Esophagus (tissue), 2 donors: Measurements from ENCODE around the gene PIK3C2A. TPM values are rescaled to one million over a fixed set of nuclear protein-coding genes. Genes with fewer than 3 reads are reported as not detected.
"Not testable (repeated sequence)": the region's sequence is repeated elsewhere in the genome, so short reads cannot be mapped to it uniquely, and the experiment has no call there.

ENCODE experiments used
- H3K27ac ChIP-seq, 2 donors: one replicate each; pipeline ENCODE4 v1.5.1; 2013; ENCODE audit warnings: low read depth in 2 of 2, mild to moderate bottlenecking in 2 of 2, inconsistent platforms in 1 of 2, low read length in 1 of 2, moderate library complexity in 1 of 2
- H3K27me3 ChIP-seq, 2 donors: one replicate each; pipeline ENCODE4 v1.6.1; 2013; ENCODE audit warnings: low read length in 2 of 2, control low read depth in 1 of 2, mild to moderate bottlenecking in 1 of 2; ENCODE audit not compliant: insufficient read depth in 2 of 2, control insufficient read depth in 1 of 2
- H3K36me3 ChIP-seq, 2 donors: one replicate each; pipeline ENCODE4 v1.6.1; 2013; ENCODE audit warnings: low read length in 1 of 2; ENCODE audit not compliant: control insufficient read depth in 2 of 2, insufficient read depth in 2 of 2
- H3K4me1 ChIP-seq, 2 donors: one replicate each; pipeline ENCODE4 v1.6.1; 2013; ENCODE audit warnings: low read length in 1 of 2; ENCODE audit not compliant: control insufficient read depth in 2 of 2, insufficient read depth in 2 of 2
- H3K4me3 ChIP-seq, 2 donors: one replicate each; pipeline ENCODE4 v1.5.1; 2013; ENCODE audit warnings: low read length in 2 of 2, mild to moderate bottlenecking in 2 of 2, low read depth in 1 of 2, moderate library complexity in 1 of 2
- H3K9me3 ChIP-seq, 2 donors: one replicate each; pipeline ENCODE4 v1.6.1; 2013; ENCODE audit warnings: mild to moderate bottlenecking in 2 of 2, low read depth in 1 of 2, low read length in 1 of 2, moderate library complexity in 1 of 2; ENCODE audit not compliant: control insufficient read depth in 2 of 2, insufficient read depth in 1 of 2
- WGBS, 2 donors: extraction: QIAGEN DNeasy Blood & Tissue Kit; methylation state at CpG; one replicate each; pipeline ENCODE4 v1.1.7; 2013; 5-methylcytosine and 5-hydroxymethylcytosine counted together
- polyA plus RNA-seq, 2 donors: library from polyadenylated mRNA; stranded (reverse); fragments of 200-250 nt; gene quantifications; one replicate each; pipeline ENCODE4 v1.2.3, GENCODE V29; 2013
- donor health status: healthy with polysubstance abuse.
- donor health status: Bipolar disorder and iron deficiency.

Gene PIK3C2A
- polyA plus RNA-seq, result 1 to 10 TPM; 5.6 to 6.5 TPM

- H3K9me3 ChIP-seq, result no peaks in the 10 kb centered on the region
- no peaks in the 10 kb centered on the region for H3K36me3 ChIP-seq
- peak within 1 kb of the TSS; percentile 81 to 92 for H3K4me3 ChIP-seq
- no peaks in the 10 kb centered on the region for H3K4me1 ChIP-seq
- H3K27ac ChIP-seq, result peak within 1 kb of the TSS; percentile 93 to 97
- no peaks in the 10 kb centered on the region for H3K27me3 ChIP-seq
- 0 to 1% methylated on average over 60 to 72 of the region's 72 CpGs for WGBS, 2 donors
These were observed at the start of gene PIK3C2A for GRCh38 chr11:17207317-17208256. Gene PIK3C2A, minus strand, starts transcription at chr11:17207986. Its CDS starts 38,245 bp downstream, at chr11:17169741.

GRCh38 chr11:17257196-17257595 lies 49.4 kb upstream of the PIK3C2A start:
- peak overlapping the region in 1 of 2 donors; percentile 0 for H3K27ac ChIP-seq
- no peaks in the 10 kb centered on the region for H3K9me3 ChIP-seq
- 47 to 77% methylated on average over 1 of the region's 1 CpG for WGBS, 2 donors
- no peaks in the 10 kb centered on the region for H3K4me1 ChIP-seq
- H3K4me3 ChIP-seq, result no peak overlapping the region
- H3K36me3 ChIP-seq, result no peaks in the 10 kb centered on the region
- H3K27me3 ChIP-seq, result no peaks in the 10 kb centered on the region

- peak overlapping the region in 1 of 2 donors; percentile 0 for H3K27ac ChIP-seq
- no peaks in the 10 kb centered on the region for H3K4me1 ChIP-seq
- no peaks in the 10 kb centered on the region for H3K9me3 ChIP-seq
- H3K36me3 ChIP-seq, result no peaks in the 10 kb centered on the region
- WGBS, 2 donors, result 69 to 76% methylated on average over 3 of the region's 3 CpGs
- H3K27me3 ChIP-seq, result no peaks in the 10 kb centered on the region
- H3K4me3 ChIP-seq, result no peak overlapping the region
These were observed 48.7 kb upstream of the PIK3C2A start for GRCh38 chr11:17256512-17256911.

- Histone ChIP-seq H3K9me3 (no peaks in the 10 kb centered on the region), H3K36me3 (no peaks in the 10 kb centered on the region), H3K27ac (no peak overlapping the region), H3K27me3 (no peaks in the 10 kb centered on the region), H3K4me1 (no peaks in the 10 kb centered on the region), H3K4me3 (no peak overlapping the region)
- 68 to 74% methylated on average over 4 of the region's 4 CpGs for WGBS, 2 donors
These were observed 44.9 kb upstream of the PIK3C2A start for GRCh38 chr11:17252704-17253103.

- no peaks in the 10 kb centered on the region for H3K4me1 ChIP-seq
- H3K9me3 ChIP-seq, result no peaks in the 10 kb centered on the region
- no peak overlapping the region for H3K4me3 ChIP-seq
- H3K36me3 ChIP-seq, result no peaks in the 10 kb centered on the region
- no peak overlapping the region for H3K27ac ChIP-seq
- no peaks in the 10 kb centered on the region for H3K27me3 ChIP-seq
These were observed 43.0 kb upstream of the PIK3C2A start for GRCh38 chr11:17250561-17251350.

GRCh38 chr11:17244046-17244445 lies 36.3 kb upstream of the PIK3C2A start:
- no peaks in the 10 kb centered on the region for H3K4me1 ChIP-seq
- no peaks in the 10 kb centered on the region for H3K36me3 ChIP-seq
- no peaks in the 10 kb centered on the region for H3K9me3 ChIP-seq
- WGBS, 2 donors, result 56 to 60% methylated on average over 2 of the region's 2 CpGs
- no peak overlapping the region for H3K27ac ChIP-seq
- no peak overlapping the region for H3K4me3 ChIP-seq
- H3K27me3 ChIP-seq, result no peaks in the 10 kb centered on the region

- not testable (repeated sequence) for H3K27me3 ChIP-seq, H3K4me3 ChIP-seq, H3K4me1 ChIP-seq, H3K9me3 ChIP-seq, H3K27ac ChIP-seq, H3K36me3 ChIP-seq
- 95 to 99% methylated on average over 2 to 3 of the region's 4 CpGs for WGBS, 2 donors
These were observed 35.2 kb upstream of the PIK3C2A start for GRCh38 chr11:17242954-17243353.

GRCh38 chr11:17240780-17241179 lies 33.0 kb upstream of the PIK3C2A start:
- Histone ChIP-seq H3K9me3 (no peaks in the 10 kb centered on the region), H3K27ac (no peak overlapping the region), H3K27me3 (no peaks in the 10 kb centered on the region), H3K36me3 (no peaks in the 10 kb centered on the region), H3K4me3 (no peak overlapping the region), H3K4me1 (no peaks in the 10 kb centered on the region)

GRCh38 chr11:17239927-17240326 lies 32.1 kb upstream of the PIK3C2A start:
- not testable (repeated sequence) for H3K27ac ChIP-seq, H3K9me3 ChIP-seq, H3K4me1 ChIP-seq, H3K4me3 ChIP-seq, H3K36me3 ChIP-seq, H3K27me3 ChIP-seq
- WGBS, 2 donors, result 85% methylated on average over 4 of the region's 4 CpGs
